H1 (cell line): ENCODE results near the gene CYREN. TPM values are rescaled to one million over a fixed set of nuclear protein-coding genes. Genes with fewer than 3 reads are reported as not detected.

Source experiments
- CTBP2 ChIP-seq: IDR thresholded peaks from 2 replicates; pipeline ENCODE4 v1.7.0; 2011; ENCODE audit warnings: borderline replicate concordance, mild to moderate bottlenecking, moderate library complexity, mixed read lengths, low read length; ENCODE audit not compliant: insufficient read depth, insufficient read length
- FOSL1 ChIP-seq: IDR thresholded peaks from 2 replicates; pipeline ENCODE4 v1.6.1; 2011; ENCODE audit warnings: mild to moderate bottlenecking, low read depth, low read length, moderate library complexity; ENCODE audit not compliant: insufficient read depth
- SRF ChIP-seq: IDR thresholded peaks from 2 replicates; pipeline ENCODE4 v1.6.1; 2011; ENCODE audit warnings: mild to moderate bottlenecking, low read depth, low read length, moderate library complexity
- polyA plus RNA-seq, 7 experiments: library from polyadenylated mRNA; depleted of rRNA in 3 of 7; stranded (reverse) in 5 of 7; unstranded in 2 of 7; fragments of >200 nt in 5 of 7; fragments of 200-250 nt in 2 of 7; gene quantifications; 1 replicate in 5 of 7; 2 replicates in 1 of 7; 4 replicates in 1 of 7; pipeline versions ENCODE4 v1.2.1 to v1.2.3, GENCODE V29; 2011 to 2013; ENCODE audit warnings: missing spikeins in 2 of 7, mixed read lengths in 2 of 7
- total RNA-seq: library from RNA; stranded (reverse); fragmentation: NEBNext Ultra II Directional; extraction: Animal tissue kit (Norgen Biotek cat#: 25700); gene quantifications from 2 replicates; pipeline ENCODE4 v1.2.1, GENCODE V29; 2021

CYREN gene
- total and polyA plus RNA-seq, 2 of the 8 experiments (the other 6 are each of a cell fraction or from before 2014, with no cell fraction given), result 25.1 to 46.2 TPM

GRCh38 chr7:135158874-135159273, 11.6 kb downstream of the CYREN start (continued):
- TF ChIP-seq FOSL1 (no peak), SRF (no peak), CTBP2 (no peak)
